Skeletal muscle tissue (tissue), 4 donors: Measurements from ENCODE around the gene NELL2. TPM values are rescaled to one million over a fixed set of nuclear protein-coding genes. Genes with fewer than 3 reads are reported as not detected.

Experiments
- H3K27ac ChIP-seq: one replicate; pipeline ENCODE4 v1.7.0; 2013; ENCODE audit warnings: mild to moderate bottlenecking, low read depth, low read length, inconsistent platforms
- H3K27me3 ChIP-seq, 3 donors: one replicate each; pipeline ENCODE4 v1.7.0; 2013; ENCODE audit warnings: low read length in 3 of 3; ENCODE audit not compliant: control insufficient read depth in 3 of 3, insufficient read depth in 3 of 3
- H3K36me3 ChIP-seq, 3 donors: one replicate each; pipeline ENCODE4 v1.7.0; 2013; ENCODE audit warnings: low read length in 3 of 3; ENCODE audit not compliant: control insufficient read depth in 3 of 3, insufficient read depth in 3 of 3
- H3K4me1 ChIP-seq, 3 donors: one replicate each; pipeline ENCODE4 v1.7.0; 2013; ENCODE audit warnings: low read length in 3 of 3, mild to moderate bottlenecking in 3 of 3; ENCODE audit not compliant: control insufficient read depth in 3 of 3, insufficient read depth in 3 of 3
- H3K4me3 ChIP-seq, 3 donors: one replicate each; pipeline ENCODE4 v1.7.0; 2013; ENCODE audit warnings: low read length in 3 of 3
- H3K9ac ChIP-seq, 3 donors: one replicate each; pipeline ENCODE4 v1.7.0; 2013; ENCODE audit warnings: low read length in 3 of 3, mild to moderate bottlenecking in 3 of 3, moderate library complexity in 2 of 3, low read depth in 1 of 3
- H3K9me3 ChIP-seq, 3 donors: one replicate each; pipeline ENCODE4 v1.7.0; 2013; ENCODE audit warnings: low read length in 3 of 3; ENCODE audit not compliant: control insufficient read depth in 3 of 3
- total RNA-seq: library from RNA; depleted of rRNA; stranded (reverse); fragments of >200 nt; gene quantifications from one replicate; pipeline ENCODE4 v1.2.3, GENCODE V29; 2014
- donor health status: Osteomylitis.

NELL2 gene
- total RNA-seq, 1 donor from 2014 or later, result 1.0 TPM

GRCh38 chr12:44570036-44570583 is 306.0 kb downstream of the NELL2 start:
- Histone ChIP-seq H3K27ac (no peak overlapping the region), H3K4me3 (no peak overlapping the region), H3K36me3 (no peaks in the 10 kb centered on the region), H3K27me3 (no peaks in the 10 kb centered on the region), H3K9me3 (no peaks in the 10 kb centered on the region), H3K9ac (no peak overlapping the region), H3K4me1 (no peaks in the 10 kb centered on the region)

DNA sequence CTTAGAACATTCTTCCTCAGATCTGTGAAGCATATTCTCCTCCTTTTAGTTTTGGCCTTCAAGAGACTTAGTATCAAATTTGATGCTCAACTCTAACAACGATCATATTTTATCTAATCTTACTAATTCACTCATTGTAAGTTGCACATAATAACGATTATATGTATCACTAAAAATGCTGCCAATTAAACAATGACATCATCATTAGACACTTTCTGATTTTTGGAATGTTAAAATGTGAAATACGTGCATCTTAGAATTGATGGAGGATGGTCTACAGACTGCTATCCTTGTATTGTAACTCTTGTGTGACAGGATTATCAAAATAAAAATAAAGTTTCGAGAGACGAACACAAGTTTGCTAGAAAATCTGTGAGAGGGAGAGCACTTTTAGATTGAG is 311.0 kb downstream of the NELL2 start:
- Histone ChIP-seq H3K4me3 (no peak overlapping the region), H3K9me3 (no peaks in the 10 kb centered on the region), H3K27me3 (no peaks in the 10 kb centered on the region), H3K4me1 (no peaks in the 10 kb centered on the region), H3K9ac (no peak overlapping the region), H3K36me3 (no peaks in the 10 kb centered on the region), H3K27ac (no peak overlapping the region)

DNA sequence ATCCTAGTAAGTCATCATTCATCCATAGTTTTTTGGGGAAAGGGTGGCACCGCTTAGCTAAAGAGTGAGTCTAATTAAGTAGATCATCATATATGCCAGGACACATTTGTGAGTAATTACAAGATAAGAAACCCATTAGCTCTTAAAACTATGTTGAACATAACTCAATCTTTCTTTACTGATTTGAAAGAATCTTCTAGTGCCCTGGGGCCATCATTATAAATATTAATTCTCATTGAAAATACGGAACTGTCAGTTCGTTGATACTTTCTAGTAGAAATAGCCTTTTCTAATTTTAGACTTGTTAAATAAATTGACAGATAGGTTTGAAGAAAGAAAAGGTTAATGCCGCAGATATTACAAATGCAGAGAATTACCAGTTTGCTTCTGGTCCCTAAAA is 312.6 kb downstream of the NELL2 start:
- H3K9ac ChIP-seq, result no peak overlapping the region
- no peaks in the 10 kb centered on the region for H3K4me1 ChIP-seq
- no peak overlapping the region for H3K27ac ChIP-seq
- no peaks in the 10 kb centered on the region for H3K27me3 ChIP-seq
- no peaks in the 10 kb centered on the region for H3K36me3 ChIP-seq
- H3K4me3 ChIP-seq, result no peak overlapping the region
- no peaks in the 10 kb centered on the region for H3K9me3 ChIP-seq

- Histone ChIP-seq H3K4me1 (no peaks in the 10 kb centered on the region), H3K27me3 (no peaks in the 10 kb centered on the region), H3K4me3 (no peak overlapping the region), H3K27ac (no peak overlapping the region), H3K9me3 (no peaks in the 10 kb centered on the region), H3K9ac (no peak overlapping the region), H3K36me3 (no peaks in the 10 kb centered on the region)
Measured at GRCh38 chr12:44558340-44559100, 317.6 kb downstream of the NELL2 start.

GRCh38 chr12:44555454-44555853 is 320.7 kb downstream of the NELL2 start:
- Histone ChIP-seq H3K36me3 (no peaks in the 10 kb centered on the region), H3K4me1 (no peaks in the 10 kb centered on the region), H3K9me3 (no peaks in the 10 kb centered on the region), H3K4me3 (no peak overlapping the region), H3K27ac (no peak overlapping the region), H3K27me3 (no peaks in the 10 kb centered on the region), H3K9ac (no peak overlapping the region)

GRCh38 chr12:44551631-44552030 is 324.5 kb downstream of the NELL2 start:
- H3K9me3 ChIP-seq, result no peaks in the 10 kb centered on the region
- H3K27ac ChIP-seq, result no peak overlapping the region
- no peaks in the 10 kb centered on the region for H3K36me3 ChIP-seq
- H3K9ac ChIP-seq, result no peak overlapping the region
- H3K27me3 ChIP-seq, result no peaks in the 10 kb centered on the region
- H3K4me1 ChIP-seq, result no peaks in the 10 kb centered on the region
- H3K4me3 ChIP-seq, result no peak overlapping the region

GRCh38 chr12:44550377-44550776 is 325.7 kb downstream of the NELL2 start:
- Histone ChIP-seq H3K27ac (no peak overlapping the region), H3K9me3 (no peaks in the 10 kb centered on the region), H3K4me3 (no peak overlapping the region), H3K4me1 (no peaks in the 10 kb centered on the region), H3K9ac (no peak overlapping the region), H3K36me3 (no peaks in the 10 kb centered on the region), H3K27me3 (no peaks in the 10 kb centered on the region)

DNA sequence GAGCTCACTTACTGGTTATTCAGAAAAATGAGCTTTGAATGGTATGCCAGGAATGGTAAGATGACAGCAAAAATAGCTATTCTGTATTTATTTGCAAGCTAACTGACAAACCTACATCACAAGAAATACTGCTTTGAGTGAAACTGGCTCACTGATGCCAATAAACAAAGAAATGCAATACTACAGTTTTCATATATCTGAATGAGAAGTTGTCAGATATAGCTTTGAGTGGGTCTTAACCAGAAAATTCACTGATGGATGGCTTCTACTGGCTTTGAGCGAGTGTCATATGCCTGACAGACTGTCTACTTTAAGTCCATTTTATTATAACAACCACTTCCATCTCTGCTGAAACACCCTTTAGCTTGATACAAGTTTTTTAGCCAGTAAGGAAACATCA is 330.1 kb downstream of the NELL2 start:
- no peaks in the 10 kb centered on the region for H3K4me1 ChIP-seq
- H3K4me3 ChIP-seq, result no peak overlapping the region
- H3K36me3 ChIP-seq, result no peaks in the 10 kb centered on the region
- no peak overlapping the region for H3K27ac ChIP-seq
- no peak overlapping the region for H3K9ac ChIP-seq
- no peaks in the 10 kb centered on the region for H3K27me3 ChIP-seq
- H3K9me3 ChIP-seq, result no peaks in the 10 kb centered on the region

- no peaks in the 10 kb centered on the region for H3K36me3 ChIP-seq
- H3K27ac ChIP-seq, result no peak overlapping the region
- H3K4me1 ChIP-seq, result no peaks in the 10 kb centered on the region
- H3K9ac ChIP-seq, result no peak overlapping the region
- no peaks in the 10 kb centered on the region for H3K9me3 ChIP-seq
- no peaks in the 10 kb centered on the region for H3K27me3 ChIP-seq
- H3K4me3 ChIP-seq, result no peak overlapping the region
Measured at GRCh38 chr12:44544018-44544417, 332.1 kb downstream of the NELL2 start.

GRCh38 chr12:44542716-44543115 is 333.4 kb downstream of the NELL2 start:
- H3K9ac ChIP-seq, result no peak overlapping the region
- H3K36me3 ChIP-seq, result no peaks in the 10 kb centered on the region
- H3K27ac ChIP-seq, result no peak overlapping the region
- H3K27me3 ChIP-seq, result no peaks in the 10 kb centered on the region
- no peaks in the 10 kb centered on the region for H3K9me3 ChIP-seq
- H3K4me1 ChIP-seq, result no peaks in the 10 kb centered on the region
- H3K4me3 ChIP-seq, result no peak overlapping the region
